HUES48 (cell line): ENCODE measurements around the gene PDCD2L.

ENCODE experiments used
- H3K27ac ChIP-seq: one replicate; pipeline ENCODE4 v1.7.0; 2013; ENCODE audit warnings: low read depth, low read length, inconsistent platforms
- H3K27me3 ChIP-seq: 2 replicates; pipeline ENCODE4 v1.6.1; 2013; ENCODE audit warnings: mild to moderate bottlenecking, low read length; ENCODE audit not compliant: control insufficient read depth, insufficient read depth
- H3K36me3 ChIP-seq: 2 replicates; pipeline ENCODE4 v1.6.1; 2013; ENCODE audit warnings: low read length; ENCODE audit not compliant: control insufficient read depth, insufficient read depth
- H3K4me1 ChIP-seq: 2 replicates; pipeline ENCODE4 v1.6.1; 2013; ENCODE audit warnings: mild to moderate bottlenecking, low read length; ENCODE audit not compliant: control insufficient read depth, insufficient read depth
- H3K4me3 ChIP-seq: 2 replicates; pipeline ENCODE4 v1.5.1; 2013; ENCODE audit warnings: mild to moderate bottlenecking, low read depth, low read length
- H3K9ac ChIP-seq: 2 replicates; pipeline ENCODE4 v1.6.1; 2013; ENCODE audit warnings: mild to moderate bottlenecking, low read depth, low read length, moderate library complexity
- H3K9me3 ChIP-seq: 2 replicates; pipeline ENCODE4 v1.6.1; 2013; ENCODE audit warnings: low read length; ENCODE audit not compliant: control insufficient read depth, insufficient read depth

PDCD2L gene

DNA sequence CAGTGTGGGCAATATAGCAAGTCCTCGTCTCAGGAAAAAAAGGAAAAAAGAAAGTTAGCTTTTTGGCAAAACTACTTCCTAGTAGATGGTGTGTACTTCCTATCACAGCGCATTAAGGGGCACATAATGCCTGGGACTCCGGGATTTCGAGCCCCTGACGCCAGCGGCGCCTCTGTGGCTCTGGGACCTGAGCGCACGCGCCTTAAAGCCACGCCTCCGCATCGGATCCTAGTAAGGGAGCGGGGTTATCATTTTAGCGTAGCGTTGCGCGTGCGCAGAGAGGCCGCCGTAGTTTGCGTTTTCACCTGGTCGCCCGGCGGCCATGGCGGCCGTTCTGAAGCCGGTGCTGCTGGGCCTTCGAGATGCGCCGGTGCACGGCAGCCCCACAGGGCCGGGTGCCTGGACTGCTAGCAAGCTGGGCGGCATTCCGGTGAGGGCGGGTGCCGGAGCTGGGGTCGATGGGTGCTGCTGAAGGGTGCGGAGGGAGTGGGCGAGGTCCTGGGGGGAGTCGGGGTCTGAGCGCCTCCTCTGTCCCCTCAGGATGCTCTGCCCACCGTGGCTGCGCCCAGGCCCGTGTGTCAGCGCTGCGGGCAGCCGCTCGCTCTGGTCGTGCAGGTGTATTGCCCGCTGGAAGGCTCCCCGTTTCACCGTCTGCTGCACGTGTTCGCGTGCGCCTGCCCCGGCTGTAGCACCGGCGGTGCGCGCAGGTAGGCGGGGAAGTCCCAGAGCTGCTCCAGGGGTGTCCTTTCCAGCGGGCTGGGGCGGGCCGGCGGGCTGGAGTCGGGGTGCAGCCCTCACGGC lies at the start of gene PDCD2L:
TSS of gene PDCD2L (plus strand) at position 291 of the 801 bp plus-strand sequence. CDS start at position 323, 32 bp downstream.
- Histone ChIP-seq H3K4me1 (no peaks in the 10 kb centered on the region), H3K9ac (peak within 1 kb of the TSS; percentile 92), H3K27me3 (no peaks in the 10 kb centered on the region), H3K9me3 (no peaks in the 10 kb centered on the region), H3K4me3 (peak within 1 kb of the TSS; percentile 97), H3K27ac (peak within 1 kb of the TSS; percentile 70), H3K36me3 (peaks cover 35% of the 10 kb centered on the region)

- Histone ChIP-seq H3K4me1 (peaks cover 8% of the 10 kb centered on the region; the same call in 1 of the 2 replicates), H3K36me3 (peaks cover 22% of the 10 kb centered on the region), H3K27ac (no peak overlapping the region), H3K27me3 (no peaks in the 10 kb centered on the region), H3K9me3 (no peaks in the 10 kb centered on the region), H3K4me3 (no peak overlapping the region), H3K9ac (no peak overlapping the region)
Measured at GRCh38 chr19:34355201-34355600, 49.0 kb upstream of the PDCD2L start.

GRCh38 chr19:34356875-34357274 lies 47.3 kb upstream of the PDCD2L start:
- Histone ChIP-seq H3K4me1 (peaks cover 8% of the 10 kb centered on the region; the same call in 1 of the 2 replicates), H3K36me3 (peaks cover 15% of the 10 kb centered on the region), H3K4me3 (no peak overlapping the region), H3K27ac (no peak overlapping the region), H3K9ac (no peak overlapping the region), H3K9me3 (no peaks in the 10 kb centered on the region), H3K27me3 (no peaks in the 10 kb centered on the region)

DNA sequence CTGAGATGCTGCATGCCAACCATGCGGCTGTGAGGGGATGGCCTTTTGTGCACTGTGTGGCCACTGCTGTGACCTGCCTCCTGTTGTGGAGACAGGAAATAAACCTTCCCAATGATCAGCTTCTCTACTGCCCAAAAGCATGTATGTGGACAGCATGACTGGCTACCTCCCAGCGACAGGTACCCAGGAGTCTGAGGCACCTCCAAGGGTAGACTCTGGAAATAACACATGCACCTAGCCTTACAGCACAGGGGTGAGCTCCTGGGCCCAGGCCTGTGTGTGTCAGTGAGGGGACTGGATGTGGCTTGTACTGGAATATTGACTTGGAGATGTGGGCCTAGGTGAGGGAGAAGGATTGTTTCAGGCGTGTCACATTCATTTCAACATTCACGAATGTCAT lies 46.8 kb upstream of the PDCD2L start:
- peaks cover 8% of the 10 kb centered on the region; the same call in 1 of the 2 replicates for H3K4me1 ChIP-seq
- peaks cover 13% of the 10 kb centered on the region for H3K36me3 ChIP-seq
- H3K27me3 ChIP-seq: no peaks in the 10 kb centered on the region
- no peak overlapping the region for H3K9ac ChIP-seq
- no peak overlapping the region for H3K4me3 ChIP-seq
- no peaks in the 10 kb centered on the region for H3K9me3 ChIP-seq
- no peak overlapping the region for H3K27ac ChIP-seq

DNA sequence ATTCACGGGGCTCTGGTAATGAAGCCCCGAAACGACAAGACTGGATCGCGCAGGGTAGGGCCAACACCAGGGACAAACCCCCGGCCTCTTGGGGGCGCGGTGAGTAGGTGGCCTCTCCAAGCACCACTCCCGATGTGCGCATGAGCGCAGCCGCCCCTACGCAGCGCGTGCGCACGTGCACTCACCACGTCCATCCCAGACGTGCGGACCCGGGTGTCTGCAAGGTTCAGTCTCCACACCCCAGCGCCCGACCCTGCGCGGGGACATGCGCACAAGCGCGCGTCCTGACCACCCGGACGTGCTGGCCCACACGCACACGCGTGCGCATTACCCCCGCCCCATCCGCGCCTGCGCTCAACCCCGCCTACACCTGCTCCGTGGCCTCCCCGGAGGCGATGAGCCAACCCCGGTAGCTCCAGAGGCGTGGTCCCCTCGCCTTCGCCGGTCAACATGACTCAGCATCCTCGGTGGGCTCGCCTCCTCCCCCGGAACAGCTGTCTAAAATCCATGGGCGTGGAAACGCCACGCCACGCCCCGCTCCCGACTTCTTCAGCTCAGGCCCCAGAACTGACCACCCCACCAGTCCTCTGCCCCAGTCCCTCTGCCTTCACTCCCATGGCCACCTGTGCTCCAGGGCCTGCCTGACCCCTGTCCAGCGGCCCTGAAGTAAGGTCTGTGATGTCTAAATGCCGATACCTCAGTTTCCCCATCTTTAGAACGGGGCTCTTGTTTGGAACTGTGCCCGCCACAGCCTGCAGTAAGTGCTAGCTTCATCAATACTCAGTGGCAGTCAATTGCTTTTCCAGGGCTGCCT lies 44.9 kb upstream of the PDCD2L start:
- H3K9me3 ChIP-seq: no peaks in the 10 kb centered on the region
- peaks cover 7% of the 10 kb centered on the region; the same call in 1 of the 2 replicates for H3K36me3 ChIP-seq
- no peaks in the 10 kb centered on the region for H3K27me3 ChIP-seq
- H3K27ac ChIP-seq: peak overlapping the region; percentile 83
- H3K4me3 ChIP-seq: peak overlapping the region; percentile 60
- H3K4me1 ChIP-seq: peaks cover 8% of the 10 kb centered on the region; the same call in 1 of the 2 replicates
- peak overlapping the region; percentile 63 for H3K9ac ChIP-seq

GRCh38 chr19:34359954-34360315 lies 44.3 kb upstream of the PDCD2L start:
- H3K27ac ChIP-seq: peak overlapping the region; percentile 83
- H3K4me3 ChIP-seq: peak overlapping the region; percentile 60
- H3K36me3 ChIP-seq: peaks cover 3% of the 10 kb centered on the region; the same call in 1 of the 2 replicates
- no peaks in the 10 kb centered on the region for H3K27me3 ChIP-seq
- H3K9ac ChIP-seq: no peak overlapping the region
- no peaks in the 10 kb centered on the region for H3K9me3 ChIP-seq
- peaks cover 12% of the 10 kb centered on the region; the same call in 1 of the 2 replicates for H3K4me1 ChIP-seq

GRCh38 chr19:34360354-34360909 lies 43.8 kb upstream of the PDCD2L start:
- peaks cover 12% of the 10 kb centered on the region; the same call in 1 of the 2 replicates for H3K4me1 ChIP-seq
- no peaks in the 10 kb centered on the region for H3K9me3 ChIP-seq
- peaks cover 2% of the 10 kb centered on the region; the same call in 1 of the 2 replicates for H3K36me3 ChIP-seq
- no peaks in the 10 kb centered on the region for H3K27me3 ChIP-seq
- H3K9ac ChIP-seq: no peak overlapping the region
- H3K4me3 ChIP-seq: no peak overlapping the region
- no peak overlapping the region for H3K27ac ChIP-seq

- Histone ChIP-seq H3K4me3 (no peak overlapping the region), H3K27ac (no peak overlapping the region), H3K36me3 (peaks cover 16% of the 10 kb centered on the region), H3K4me1 (peaks cover 19% of the 10 kb centered on the region), H3K27me3 (no peaks in the 10 kb centered on the region), H3K9ac (no peak overlapping the region), H3K9me3 (no peaks in the 10 kb centered on the region)
Measured at GRCh38 chr19:34362679-34363069, 41.5 kb upstream of the PDCD2L start.

- Histone ChIP-seq H3K4me3 (no peak overlapping the region), H3K27ac (no peak overlapping the region), H3K27me3 (no peaks in the 10 kb centered on the region), H3K36me3 (peaks cover 21% of the 10 kb centered on the region), H3K4me1 (peaks cover 19% of the 10 kb centered on the region), H3K9me3 (no peaks in the 10 kb centered on the region), H3K9ac (no peak overlapping the region)
Measured at GRCh38 chr19:34363094-34363493, 41.1 kb upstream of the PDCD2L start.

DNA sequence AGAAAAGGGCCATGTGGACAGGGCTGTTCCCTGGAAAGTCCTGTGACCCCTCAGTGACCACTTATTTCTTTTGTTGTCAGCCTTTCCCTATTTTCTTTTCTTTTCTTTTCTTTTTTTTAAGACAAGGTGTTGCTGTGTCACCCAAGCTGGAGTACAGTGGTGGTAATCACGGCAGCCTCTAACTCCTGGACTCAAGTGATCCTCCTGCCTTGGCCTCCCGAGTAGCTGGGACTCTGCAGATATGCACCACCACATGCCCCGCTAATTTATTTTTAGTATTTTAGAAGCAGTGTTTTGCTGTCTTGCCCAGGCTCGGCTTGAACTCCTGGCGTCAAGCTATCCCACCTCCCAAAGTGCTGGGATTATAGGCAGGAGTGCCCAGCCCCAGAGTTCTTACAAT lies 40.3 kb upstream of the PDCD2L start:
- Histone ChIP-seq H3K27me3 (no peaks in the 10 kb centered on the region), H3K4me3 (no peak overlapping the region), H3K4me1 (peaks cover 16% of the 10 kb centered on the region), H3K27ac (no peak overlapping the region), H3K9me3 (no peaks in the 10 kb centered on the region), H3K9ac (no peak overlapping the region), H3K36me3 (peaks cover 29% of the 10 kb centered on the region)
